OCI-LY3 (cell line): Measurements from ENCODE around the gene RPS3.
"Not testable (repeated sequence)": the region's sequence is repeated elsewhere in the genome, so short reads cannot be mapped to it uniquely, and the experiment has no call there.

Experiments
- H2AFZ ChIP-seq: fragments of 200-600, 300-600 bp; shearing (Covaris generic); 2 replicates; pipeline ENCODE4 v1.6.0; 2014; ENCODE audit warnings: antibody characterized with exemption, low read depth, low read length
- H3K27ac ChIP-seq: fragments of 200-600, 300-600 bp; sonication (generic); 2 replicates; pipeline ENCODE4 v1.5.1; 2014; ENCODE audit warnings: mild to moderate bottlenecking, low read length, moderate library complexity, mixed read lengths
- H3K27me3 ChIP-seq: fragments of 200-600, 300-600 bp; sonication (generic); 2 replicates; pipeline ENCODE4 v1.6.1; 2014; ENCODE audit warnings: low read depth, low read length, mixed read lengths
- H3K36me3 ChIP-seq: fragments of 200-600, 300-600 bp; sonication (generic); replicated peaks from 2 replicates; pipeline ENCODE3; 2014; ENCODE audit warnings: low read depth, low read length, mixed read lengths
- H3K4me1 ChIP-seq: fragments of 300-600, 200-600 bp; sonication (generic); 2 replicates; pipeline ENCODE4 v1.6.1; 2014; ENCODE audit warnings: low read length, mixed read lengths
- H3K4me2 ChIP-seq: fragments of 200-600, 300-600 bp; sonication (generic); 2 replicates; pipeline ENCODE4 v1.6.1; 2014; ENCODE audit warnings: low read length, mixed read lengths
- H3K4me3 ChIP-seq: fragments of 300-600, 200-600 bp; sonication (generic); 2 replicates; pipeline ENCODE4 v1.5.1; 2014; ENCODE audit warnings: antibody characterized with exemption, mild to moderate bottlenecking, low read length, moderate library complexity
- H3K79me2 ChIP-seq: fragments of 300-600, 200-600 bp; shearing (Covaris generic); 2 replicates; pipeline ENCODE4 v1.6.1; 2014; ENCODE audit warnings: mild to moderate bottlenecking, low read length, mixed read lengths
- H3K9ac ChIP-seq: fragments of 300-600, 200-600 bp; shearing (Covaris generic); 2 replicates; pipeline ENCODE4 v1.6.0; 2014; ENCODE audit warnings: mild to moderate bottlenecking, low read length, moderate library complexity
- H3K9me3 ChIP-seq: fragments of 200-600, 300-600 bp; shearing (Covaris generic); 2 replicates; pipeline ENCODE4 v1.6.1; 2014; ENCODE audit warnings: low read length, mixed read lengths; ENCODE audit not compliant: insufficient read depth
- H4K20me1 ChIP-seq: fragments of 200-600, 300-600 bp; sonication (generic); 2 replicates; pipeline ENCODE4 v1.6.1; 2016; ENCODE audit warnings: low read length, mixed read lengths; ENCODE audit not compliant: insufficient read depth
- EZH2phosphoT487 ChIP-seq: fragments of 200-600 bp; shearing (Covaris generic); IDR thresholded peaks from 2 replicates; pipeline ENCODE4 v1.6.1; 2018; ENCODE audit warnings: antibody characterized with exemption, mixed run types, low read depth
- TF ChIP-seq, protein P1 (sequence below): fragments of 200-600, 300-600 bp; sonication (generic); IDR thresholded peaks from 2 replicates; pipeline ENCODE4 v1.5.1; 2014; ENCODE audit warnings: antibody characterized with exemption, low read length, low read depth

RPS3 gene

GRCh38 chr11:75356613-75357012 is 42.7 kb upstream of the RPS3 start:
- no peak overlapping the region for H2AFZ ChIP-seq
- no peaks in the 10 kb centered on the region for H3K79me2 ChIP-seq
- H3K4me3 ChIP-seq, result no peak overlapping the region
- peaks cover 9% of the 10 kb centered on the region; the same call in 1 of the 2 replicates for H3K27me3 ChIP-seq
- H3K9me3 ChIP-seq, result no peaks in the 10 kb centered on the region
- no peaks in the 10 kb centered on the region; the same call in 1 of the 2 replicates for H3K4me1 ChIP-seq
- H3K9ac ChIP-seq, result no peak overlapping the region
- no peaks in the 10 kb centered on the region for H3K36me3 ChIP-seq
- no peak overlapping the region for H3K4me2 ChIP-seq
- no peak for TF ChIP-seq EZH2phosphoT487
- TF ChIP-seq, protein P1, sequence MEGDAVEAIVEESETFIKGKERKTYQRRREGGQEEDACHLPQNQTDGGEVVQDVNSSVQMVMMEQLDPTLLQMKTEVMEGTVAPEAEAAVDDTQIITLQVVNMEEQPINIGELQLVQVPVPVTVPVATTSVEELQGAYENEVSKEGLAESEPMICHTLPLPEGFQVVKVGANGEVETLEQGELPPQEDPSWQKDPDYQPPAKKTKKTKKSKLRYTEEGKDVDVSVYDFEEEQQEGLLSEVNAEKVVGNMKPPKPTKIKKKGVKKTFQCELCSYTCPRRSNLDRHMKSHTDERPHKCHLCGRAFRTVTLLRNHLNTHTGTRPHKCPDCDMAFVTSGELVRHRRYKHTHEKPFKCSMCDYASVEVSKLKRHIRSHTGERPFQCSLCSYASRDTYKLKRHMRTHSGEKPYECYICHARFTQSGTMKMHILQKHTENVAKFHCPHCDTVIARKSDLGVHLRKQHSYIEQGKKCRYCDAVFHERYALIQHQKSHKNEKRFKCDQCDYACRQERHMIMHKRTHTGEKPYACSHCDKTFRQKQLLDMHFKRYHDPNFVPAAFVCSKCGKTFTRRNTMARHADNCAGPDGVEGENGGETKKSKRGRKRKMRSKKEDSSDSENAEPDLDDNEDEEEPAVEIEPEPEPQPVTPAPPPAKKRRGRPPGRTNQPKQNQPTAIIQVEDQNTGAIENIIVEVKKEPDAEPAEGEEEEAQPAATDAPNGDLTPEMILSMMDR, result no peak
- no peak overlapping the region for H3K27ac ChIP-seq
- no peaks in the 10 kb centered on the region for H4K20me1 ChIP-seq

GRCh38 chr11:75362285-75362684 is 37.0 kb upstream of the RPS3 start:
- not testable (repeated sequence) for H3K9me3 ChIP-seq, H3K9ac ChIP-seq, H3K79me2 ChIP-seq, H3K4me1 ChIP-seq, H3K4me3 ChIP-seq, H3K27ac ChIP-seq, H3K4me2 ChIP-seq, H2AFZ ChIP-seq, H3K36me3 ChIP-seq, H4K20me1 ChIP-seq
- H3K27me3 ChIP-seq, result peaks cover 16% of the 10 kb centered on the region

GRCh38 chr11:75365711-75366181 is 33.6 kb upstream of the RPS3 start:
- no peak overlapping the region for H3K4me2 ChIP-seq
- H3K9me3 ChIP-seq, result no peaks in the 10 kb centered on the region
- TF ChIP-seq, protein P1, result no peak
- TF ChIP-seq EZH2phosphoT487, result no peak
- peaks cover 5% of the 10 kb centered on the region; the same call in 1 of the 2 replicates for H3K4me1 ChIP-seq
- no peak overlapping the region for H2AFZ ChIP-seq
- peaks cover 16% of the 10 kb centered on the region for H3K27me3 ChIP-seq
- no peaks in the 10 kb centered on the region for H4K20me1 ChIP-seq
- no peak overlapping the region for H3K27ac ChIP-seq
- H3K9ac ChIP-seq, result no peak overlapping the region
- H3K79me2 ChIP-seq, result no peaks in the 10 kb centered on the region
- H3K4me3 ChIP-seq, result no peak overlapping the region
- H3K36me3 ChIP-seq, result no peaks in the 10 kb centered on the region

DNA sequence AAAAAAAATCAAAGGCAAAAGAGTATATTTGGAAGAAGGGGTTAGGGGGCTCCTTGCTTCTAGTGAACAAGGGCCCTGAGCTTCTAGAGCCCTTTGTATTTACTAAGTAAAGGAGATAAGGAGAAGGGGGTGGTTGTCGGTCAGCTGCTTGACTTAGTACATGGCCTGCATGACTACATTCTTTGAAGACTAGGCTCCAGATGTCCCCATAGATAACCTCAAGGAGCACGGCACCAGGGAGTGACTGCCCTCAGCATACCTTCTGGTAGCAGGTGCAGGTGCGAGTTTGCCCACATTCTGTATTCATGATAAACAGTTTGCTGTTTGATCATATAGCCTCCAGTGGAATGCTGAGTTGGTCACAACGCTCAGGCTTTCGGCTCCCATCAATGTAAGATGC is 32.5 kb upstream of the RPS3 start:
- not testable (repeated sequence) for H3K36me3 ChIP-seq, H3K4me3 ChIP-seq, H2AFZ ChIP-seq, H3K9me3 ChIP-seq, H3K27ac ChIP-seq, H3K4me2 ChIP-seq, H4K20me1 ChIP-seq, H3K4me1 ChIP-seq, H3K79me2 ChIP-seq, H3K9ac ChIP-seq
- peaks cover 23% of the 10 kb centered on the region for H3K27me3 ChIP-seq

GRCh38 chr11:75369560-75370255 is 29.6 kb upstream of the RPS3 start:
- no peak overlapping the region for H3K9ac ChIP-seq
- no peak overlapping the region for H3K4me2 ChIP-seq
- H3K27ac ChIP-seq, result no peak overlapping the region
- no peaks in the 10 kb centered on the region for H4K20me1 ChIP-seq
- H3K4me1 ChIP-seq, result peaks cover 5% of the 10 kb centered on the region; the same call in 1 of the 2 replicates
- TF ChIP-seq, protein P1, result no peak
- no peak for TF ChIP-seq EZH2phosphoT487
- H2AFZ ChIP-seq, result no peak overlapping the region
- no peaks in the 10 kb centered on the region for H3K79me2 ChIP-seq
- no peaks in the 10 kb centered on the region for H3K9me3 ChIP-seq
- no peaks in the 10 kb centered on the region for H3K36me3 ChIP-seq
- H3K4me3 ChIP-seq, result no peak overlapping the region
- H3K27me3 ChIP-seq, result peaks cover 21% of the 10 kb centered on the region
